HG03025 (cell line): ENCODE results near the gene ALDH2.
"Not testable (repeated sequence)": the region's sequence is repeated elsewhere in the genome, so short reads cannot be mapped to it uniquely, and the experiment has no call there.

Experiments
- ATAC-seq: cut with Tn5 transposase; IDR thresholded peaks from one replicate; pipeline ENCODE4 v1.9.1; 2021; ENCODE audit warnings: mild to moderate bottlenecking, moderate library complexity; ENCODE audit not compliant: unreplicated experiment, low FRiP score

Gene ALDH2

GRCh38 chr12:111823891-111824290 is 57.2 kb downstream of the ALDH2 start:
- no peak for ATAC-seq

- ATAC-seq: not testable (repeated sequence)
Observed at GRCh38 chr12:111824312-111824711, 57.6 kb downstream of the ALDH2 start.

- ATAC-seq: no peak
Observed at GRCh38 chr12:111825509-111825908, 58.8 kb downstream of the ALDH2 start.

- ATAC-seq: no peak
Observed at GRCh38 chr12:111826316-111826715, 59.6 kb downstream of the ALDH2 start.

GRCh38 chr12:111826992-111827391 is 60.3 kb downstream of the ALDH2 start:
- no peak for ATAC-seq

GRCh38 chr12:111827907-111828306 is 61.2 kb downstream of the ALDH2 start:
- no peak for ATAC-seq

- ATAC-seq: no peak
Observed at GRCh38 chr12:111828338-111828979, 61.7 kb downstream of the ALDH2 start.

GRCh38 chr12:111829635-111830034 is 62.9 kb downstream of the ALDH2 start:
- not testable (repeated sequence) for ATAC-seq

- not testable (repeated sequence) for ATAC-seq
Observed at GRCh38 chr12:111834740-111835386, 68.1 kb downstream of the ALDH2 start.

GRCh38 chr12:111835531-111836181 is 68.9 kb downstream of the ALDH2 start:
- ATAC-seq: not testable (repeated sequence)

GRCh38 chr12:111838353-111838752 is 71.6 kb downstream of the ALDH2 start:
- ATAC-seq: no peak

- no peak for ATAC-seq
Observed at GRCh38 chr12:111840807-111841206, 74.1 kb downstream of the ALDH2 start.

- no peak for ATAC-seq
Observed at GRCh38 chr12:111841236-111841749, 74.6 kb downstream of the ALDH2 start.

GRCh38 chr12:111841750-111842555 is 75.2 kb downstream of the ALDH2 start, which contains the start of gene MAPKAPK5:
TSS of gene MAPKAPK5 (plus strand) at chr12:111842228. CDS start at chr12:111842734, 506 bp downstream.
- ATAC-seq: peak; percentile 78

- peak; percentile 21 for ATAC-seq
Observed at GRCh38 chr12:111842556-111843396, 76.0 kb downstream of the ALDH2 start.

- no peak for ATAC-seq
Observed at GRCh38 chr12:111846016-111846415, 79.3 kb downstream of the ALDH2 start.

- no peak for ATAC-seq
Observed at GRCh38 chr12:111850526-111850925, 83.8 kb downstream of the ALDH2 start.

GRCh38 chr12:111858186-111858585 is 91.5 kb downstream of the ALDH2 start:
- ATAC-seq: no peak

GRCh38 chr12:111858778-111859177 is 92.0 kb downstream of the ALDH2 start:
- no peak for ATAC-seq

- ATAC-seq: no peak
Observed at GRCh38 chr12:111864913-111865312, 98.2 kb downstream of the ALDH2 start.
